GM20431 (cell line): ENCODE results near the gene SH3RF3.

Experiments
- in situ Hi-C: fragments of 300-500 bp; cut with MseI, MboI; formaldehyde crosslinking; loops from one replicate; pipeline ENCODE4 v1.15.0; 2020; ENCODE audit warnings: low sequenced_read_pairs; ENCODE audit not compliant: unreplicated experiment

Gene SH3RF3

DNA sequence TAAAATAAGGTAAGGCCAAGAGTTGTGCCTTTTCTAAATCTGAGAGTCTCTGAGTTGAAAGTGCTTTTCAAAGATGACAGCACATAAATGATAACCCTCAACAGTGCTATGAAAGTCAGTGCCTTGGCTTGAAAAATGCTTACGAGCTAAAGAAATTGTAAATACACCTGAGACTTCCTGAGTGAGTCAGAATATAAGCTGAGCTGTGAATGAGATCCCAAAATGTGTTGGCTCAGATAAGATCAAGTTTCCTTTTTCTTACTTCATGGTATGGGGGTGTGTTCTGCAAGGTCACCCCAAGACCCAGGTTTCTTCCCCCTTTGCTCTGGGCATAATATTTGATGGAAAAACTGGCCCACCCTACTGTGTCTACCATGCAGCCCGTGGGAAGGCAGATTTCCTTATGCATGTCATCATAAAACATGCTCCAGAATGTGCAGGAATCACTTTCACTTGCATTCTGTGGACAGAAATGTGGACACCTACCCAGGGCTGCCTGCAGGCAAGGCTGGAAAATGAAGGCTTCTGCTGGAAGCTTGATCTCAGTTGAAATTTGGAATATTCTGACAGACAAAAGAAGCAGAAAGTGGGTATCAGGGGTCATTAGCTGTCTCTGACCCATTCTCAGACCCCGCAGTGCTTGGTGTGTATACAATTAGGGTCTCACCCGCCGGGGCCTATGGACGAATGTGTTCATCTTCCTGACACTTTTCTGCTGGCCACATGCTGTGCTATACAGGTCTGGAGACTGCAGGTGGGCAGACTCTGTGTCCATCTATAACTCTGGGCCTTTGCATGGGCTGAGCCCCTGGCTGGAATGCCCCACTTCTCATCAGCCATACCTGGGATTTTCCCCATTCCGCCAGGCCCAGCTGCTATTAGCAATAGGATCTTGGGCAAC is 212.6 kb downstream of the SH3RF3 start:
- in situ Hi-C loops: no loop called here

GRCh38 chr2:109342256-109342850 is 213.3 kb downstream of the SH3RF3 start:
- in situ Hi-C loops: no loop called here

DNA sequence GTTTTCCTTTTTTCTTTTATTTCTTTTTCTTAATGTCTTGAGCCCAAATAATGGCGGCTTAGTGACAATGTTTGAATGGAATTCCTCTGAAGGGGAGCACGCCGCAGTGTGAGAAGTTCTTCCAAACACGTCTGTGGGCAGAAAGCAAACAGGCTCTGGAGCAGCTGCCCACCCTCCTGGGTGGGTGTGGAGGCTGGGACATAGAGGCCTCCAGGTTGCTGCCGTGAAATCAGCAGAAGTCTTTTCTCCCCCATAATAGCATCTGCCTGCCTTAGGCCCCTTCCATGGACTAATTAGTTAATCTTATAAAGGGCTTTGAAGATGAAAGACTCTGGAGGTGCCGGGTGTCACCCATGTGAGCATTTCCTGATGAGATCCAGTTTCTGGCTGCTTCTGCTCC is 213.9 kb downstream of the SH3RF3 start:
- in situ Hi-C loops: no loop called here

DNA sequence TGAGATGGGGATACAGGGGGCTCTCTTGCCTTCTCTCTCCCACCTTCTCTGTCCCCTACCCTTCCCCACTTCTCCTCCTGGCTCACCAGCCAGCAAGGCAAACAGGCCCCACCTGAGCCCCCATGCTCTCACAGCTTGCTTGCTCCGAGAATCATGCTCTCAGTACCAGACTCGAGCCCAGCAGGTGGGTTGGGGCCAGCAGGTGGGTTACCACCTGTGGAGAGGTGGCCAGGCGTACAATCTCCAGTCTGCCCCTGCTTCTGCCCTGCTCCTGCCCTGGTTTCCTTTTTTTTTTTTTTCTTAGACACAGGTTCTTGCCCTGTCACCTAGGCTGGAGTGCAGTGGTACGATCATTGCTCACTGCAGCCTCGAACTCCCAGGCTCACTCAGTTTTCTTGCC is 214.5 kb downstream of the SH3RF3 start:
- in situ Hi-C loops: no loop called here

DNA sequence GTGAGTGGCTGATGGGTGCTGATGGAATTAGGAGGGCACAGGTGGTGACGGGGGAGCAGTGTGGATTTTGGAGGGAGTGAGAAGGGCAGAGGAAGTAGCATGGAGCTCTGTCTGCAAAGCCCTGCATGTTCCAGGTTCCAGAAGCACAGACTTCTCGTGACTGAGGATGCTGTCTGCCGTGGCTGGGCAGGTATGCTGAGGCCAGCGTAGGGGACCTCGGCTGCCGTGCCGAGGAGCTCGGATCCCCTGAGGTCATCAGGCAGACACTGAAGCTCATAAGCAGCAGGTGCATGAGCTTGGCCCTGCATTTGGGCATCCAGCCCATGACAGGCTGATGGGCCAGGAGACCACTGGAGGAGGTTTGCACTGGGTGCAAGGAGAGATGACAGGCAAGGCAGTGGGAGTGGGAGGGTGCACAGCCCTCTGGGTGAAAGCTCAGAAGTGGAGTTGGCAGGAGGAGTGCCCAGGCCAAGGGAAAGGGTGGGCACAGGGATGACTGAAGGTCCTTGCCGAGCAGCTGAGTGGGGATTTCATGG is 215.3 kb downstream of the SH3RF3 start:
- in situ Hi-C loops: no loop called here

DNA sequence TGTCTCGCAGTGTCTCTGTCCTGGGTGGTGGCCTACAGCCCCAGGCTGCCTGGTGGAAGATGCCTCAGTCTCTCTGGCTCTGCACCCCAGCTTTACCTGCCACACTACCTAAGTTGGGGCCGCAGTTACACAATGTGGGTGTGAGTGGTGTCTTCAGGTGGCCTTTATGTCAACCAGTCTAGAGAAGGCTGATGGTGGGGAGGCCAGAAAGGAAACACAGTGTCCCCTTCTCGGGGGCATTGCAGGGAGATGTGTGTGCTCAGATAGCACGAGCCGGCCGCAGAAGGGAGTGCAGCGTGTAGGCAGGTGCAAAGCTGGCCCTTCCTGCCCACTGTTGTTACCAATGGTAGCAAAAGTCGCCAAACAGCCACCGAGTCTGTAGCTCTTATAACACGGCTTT is 216.1 kb downstream of the SH3RF3 start:
- in situ Hi-C loops: no loop called here

DNA sequence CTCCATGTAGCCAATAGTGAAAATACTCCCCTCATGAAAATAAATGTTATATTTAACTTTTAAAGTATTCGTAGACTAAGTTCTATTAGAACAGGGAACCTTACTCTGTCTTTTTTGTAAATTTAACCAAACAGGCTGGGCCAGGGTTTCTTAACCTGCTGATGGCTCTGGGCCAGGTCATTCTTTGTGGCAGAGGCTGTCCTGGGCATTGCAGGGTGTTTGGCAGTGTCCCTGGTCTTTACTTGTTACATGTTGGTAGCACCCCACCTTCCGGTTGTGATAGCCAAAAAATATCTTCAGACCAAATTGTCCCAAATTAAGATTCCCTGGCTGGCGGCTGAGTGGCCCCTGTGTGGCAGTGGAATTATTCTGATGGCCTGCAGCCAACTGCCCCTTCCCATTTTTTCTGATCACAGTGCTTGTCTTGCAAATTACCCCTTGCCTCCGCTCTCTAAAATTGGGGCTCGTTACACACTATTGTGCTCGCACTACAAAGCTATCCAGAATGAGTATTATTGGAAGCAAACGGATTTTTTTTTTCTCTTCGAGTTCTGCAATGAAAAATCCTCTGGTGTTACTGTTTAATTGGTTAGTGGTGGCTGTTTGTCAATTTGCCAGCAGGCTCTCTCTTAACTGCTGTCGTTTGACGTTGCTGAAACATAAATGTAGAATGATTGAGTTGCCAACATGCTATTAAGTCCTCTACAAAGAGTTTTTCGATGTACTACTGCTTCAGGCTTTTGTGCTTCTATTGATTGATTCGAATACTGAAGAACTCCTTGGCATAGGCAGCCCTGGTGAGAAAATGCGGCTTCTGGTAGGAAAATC is 216.9 kb downstream of the SH3RF3 start:
- in situ Hi-C loops: no loop called here

DNA sequence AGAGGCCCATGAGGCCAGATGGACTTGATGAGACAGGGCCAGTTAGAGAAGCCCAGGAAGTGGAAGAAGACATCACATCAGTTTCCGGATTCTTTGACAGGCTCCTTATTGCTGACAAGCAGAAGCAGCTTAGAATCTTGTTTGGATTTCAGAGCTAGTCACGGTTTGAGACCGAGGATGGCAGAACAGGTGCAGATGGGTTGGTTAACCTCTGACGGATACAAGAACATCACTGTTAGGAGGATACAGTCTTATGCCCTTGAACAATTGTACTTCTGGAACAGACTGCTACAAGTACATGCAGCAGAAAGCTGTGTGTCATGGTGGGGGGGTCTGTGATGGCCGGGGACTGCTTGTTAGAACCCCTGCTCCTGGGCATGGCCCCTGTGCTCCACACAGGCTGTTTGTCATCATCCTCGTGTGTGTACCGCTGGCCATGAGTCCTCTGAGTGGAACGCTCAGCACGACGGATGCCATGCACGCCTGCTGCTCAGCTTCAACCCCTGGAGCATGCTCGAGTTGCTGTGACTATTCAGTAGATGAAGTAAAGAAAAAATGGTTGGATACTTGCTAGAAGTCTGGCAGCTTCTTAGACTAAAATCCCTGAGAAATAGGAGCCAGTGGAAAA is 217.7 kb downstream of the SH3RF3 start:
- in situ Hi-C loops: no loop called here

DNA sequence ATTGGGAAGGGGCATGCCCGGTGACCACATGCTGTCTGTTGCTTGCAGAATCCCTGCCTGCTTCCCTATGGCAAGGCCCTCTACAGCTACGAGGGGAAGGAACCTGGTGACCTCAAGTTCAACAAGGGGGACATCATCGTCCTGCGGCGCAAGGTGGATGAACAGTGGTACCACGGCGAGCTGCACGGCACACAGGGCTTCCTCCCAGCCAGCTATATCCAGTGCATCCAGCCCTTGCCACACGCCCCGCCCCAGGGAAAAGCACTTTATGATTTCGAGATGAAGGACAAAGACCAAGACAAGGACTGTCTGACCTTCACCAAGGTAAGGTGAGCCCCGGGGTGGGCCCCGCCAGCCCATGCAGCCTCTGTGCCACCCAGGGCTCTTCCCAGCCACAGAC is 218.6 kb downstream of the SH3RF3 start:
- in situ Hi-C loops: no loop called here

- in situ Hi-C loops: no loop called here
Observed at GRCh38 chr2:109348190-109348589, 219.2 kb downstream of the SH3RF3 start.

- in situ Hi-C loops: no loop called here
Observed at GRCh38 chr2:109348671-109349502, 219.9 kb downstream of the SH3RF3 start.

DNA sequence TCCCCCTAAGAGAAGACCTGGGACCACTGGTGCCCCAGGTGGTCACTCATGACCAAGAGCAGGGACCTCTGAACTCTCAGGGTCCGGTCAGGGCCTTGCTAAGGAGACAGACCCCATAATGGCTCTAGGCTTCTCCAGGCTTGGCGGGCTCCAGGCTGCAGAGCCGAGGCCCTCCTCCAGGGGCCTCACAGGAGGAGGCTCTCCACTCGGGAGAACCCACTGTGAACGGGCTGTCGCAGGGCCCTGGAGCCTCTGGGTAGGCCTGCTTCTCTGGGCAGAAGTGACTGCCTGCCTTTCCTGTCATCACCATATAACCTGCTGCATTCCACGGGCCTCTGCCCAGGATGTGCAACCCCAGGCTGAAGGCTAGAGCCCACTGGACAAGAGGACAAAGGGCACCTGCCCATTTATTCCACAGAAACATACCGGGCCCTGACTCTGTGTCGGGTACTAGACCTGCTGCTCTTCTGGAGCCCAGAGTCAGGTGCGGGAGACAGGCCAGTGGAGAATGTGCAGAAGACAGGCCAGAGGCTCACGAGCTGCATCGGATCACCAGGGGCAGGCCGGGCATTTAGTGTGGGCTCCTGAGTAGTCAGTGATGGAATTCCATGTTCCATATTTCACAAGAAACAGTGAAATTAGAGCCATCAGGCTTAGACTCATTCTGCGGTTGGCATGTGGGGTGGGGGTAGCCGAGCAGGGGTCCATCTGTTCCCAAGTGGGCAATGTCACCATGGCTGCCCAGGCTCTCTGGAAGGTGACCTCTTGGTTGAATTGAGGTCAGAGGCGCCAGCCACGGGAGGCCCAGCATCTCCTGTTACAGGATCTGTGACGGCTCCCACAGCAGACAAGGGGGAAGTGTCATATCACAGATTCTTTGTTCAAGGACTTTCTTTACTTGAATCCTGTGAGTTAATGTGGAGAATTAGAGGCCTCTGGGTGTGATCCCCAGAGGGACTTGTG is 220.8 kb downstream of the SH3RF3 start:
- in situ Hi-C loops: no loop called here

- in situ Hi-C loops: no loop called here
Observed at GRCh38 chr2:109350526-109350925, 221.5 kb downstream of the SH3RF3 start.

- in situ Hi-C loops: no loop called here
Observed at GRCh38 chr2:109351164-109351756, 222.3 kb downstream of the SH3RF3 start.

- in situ Hi-C loops: no loop called here
Observed at GRCh38 chr2:109352056-109352897, 223.3 kb downstream of the SH3RF3 start.

DNA sequence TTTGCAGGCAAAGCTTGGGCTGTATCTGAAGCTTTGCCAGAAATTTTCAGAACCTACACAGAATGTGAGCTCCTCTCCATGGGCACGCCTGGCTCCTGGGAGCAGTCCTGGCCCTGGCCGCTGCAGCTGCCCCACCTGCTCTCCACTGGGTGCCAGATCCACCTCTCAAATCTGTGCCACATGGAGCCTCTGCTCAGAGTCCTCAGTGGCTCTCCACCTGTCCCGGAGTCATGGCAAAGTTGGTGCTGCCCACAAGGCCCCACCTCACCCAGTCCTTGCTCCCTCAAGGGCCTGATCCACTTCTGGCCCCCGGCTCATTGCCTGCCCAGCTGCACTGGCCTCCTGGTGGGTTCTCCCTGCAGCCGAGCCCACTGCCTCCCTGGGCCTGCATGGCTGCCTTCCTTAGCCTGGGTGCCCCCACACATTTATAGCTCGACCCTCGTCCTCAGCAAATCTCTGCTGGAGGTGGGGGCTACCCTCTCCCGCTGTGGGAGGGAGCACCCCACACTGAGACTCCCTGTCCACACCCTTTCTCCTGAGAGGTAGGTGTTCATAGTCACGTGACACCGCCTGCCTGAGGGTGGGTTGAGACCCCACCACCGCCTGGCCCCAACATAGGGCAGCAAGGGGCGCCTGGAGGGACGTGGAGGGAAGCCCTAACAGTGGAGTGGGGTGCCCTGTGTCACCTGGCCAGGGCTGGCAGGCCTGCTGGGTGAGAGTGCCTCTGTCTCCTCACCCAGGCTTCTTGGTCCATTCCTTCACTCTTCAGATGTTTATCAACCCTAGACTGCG is 224.1 kb downstream of the SH3RF3 start:
- in situ Hi-C loops: no loop called here
